NCI-H1048 (cell line): ENCODE data around the gene PLEKHJ1.
"Not testable (repeated sequence)": the region's sequence is repeated elsewhere in the genome, so short reads cannot be mapped to it uniquely, and the experiment has no call there.

Experiments used
- DNase-seq: peaks from one replicate; lab custom pipeline; 2025; lab: John Stamatoyannopoulos, UW

PLEKHJ1 gene

GRCh38 chr19:2236314-2237050 lies at the start of gene PLEKHJ1, which contains the start of gene SF3A2:
TSS of gene PLEKHJ1 (minus strand) at chr19:2236329. CDS start at chr19:2236248, 81 bp downstream.
TSS of gene SF3A2 (plus strand) at chr19:2236824. CDS start at chr19:2243419, 6,595 bp downstream.
- peak; percentile 90 for DNase-seq

GRCh38 chr19:2283835-2284507 lies 47.8 kb upstream of the PLEKHJ1 start:
- no peak for DNase-seq

- DNase-seq, result no peak
These were observed 46.7 kb upstream of the PLEKHJ1 start for GRCh38 chr19:2282862-2283237.

- DNase-seq, result no peak
These were observed 46.1 kb upstream of the PLEKHJ1 start, which contains the start of gene PEAK3 for GRCh38 chr19:2282062-2282861. TSS of gene PEAK3 (minus strand) at chr19:2282175. CDS start at chr19:2280931, 1,244 bp downstream.

GRCh38 chr19:2281265-2282061 lies 45.3 kb upstream of the PLEKHJ1 start:
- DNase-seq, result not testable (repeated sequence)

GRCh38 chr19:2280633-2281264 lies 44.6 kb upstream of the PLEKHJ1 start:
- no peak for DNase-seq

GRCh38 chr19:2278459-2279158 lies 42.5 kb upstream of the PLEKHJ1 start:
- DNase-seq, result no peak

- no peak for DNase-seq
These were observed 41.0 kb upstream of the PLEKHJ1 start for GRCh38 chr19:2277138-2277537.

- no peak for DNase-seq
These were observed 40.4 kb upstream of the PLEKHJ1 start for GRCh38 chr19:2276429-2276986.

- no peak for DNase-seq
These were observed 39.7 kb upstream of the PLEKHJ1 start for GRCh38 chr19:2275588-2276428.

GRCh38 chr19:2274931-2275535 lies 38.9 kb upstream of the PLEKHJ1 start:
- DNase-seq, result no peak

- no peak for DNase-seq
These were observed 38.1 kb upstream of the PLEKHJ1 start for GRCh38 chr19:2274185-2274711.

- DNase-seq, result peak; percentile 43
These were observed 37.4 kb upstream of the PLEKHJ1 start for GRCh38 chr19:2273356-2274184.

GRCh38 chr19:2271234-2272103 lies 35.3 kb upstream of the PLEKHJ1 start:
- no peak for DNase-seq

GRCh38 chr19:2270423-2271233 lies 34.5 kb upstream of the PLEKHJ1 start:
- DNase-seq, result no peak

GRCh38 chr19:2270157-2270422 lies 34.0 kb upstream of the PLEKHJ1 start:
- DNase-seq, result no peak
